GM18868 (cell line): ENCODE data around the gene TAF10.

Experiments used
- ATAC-seq: cut with Tn5 transposase; IDR thresholded peaks from one replicate; pipeline ENCODE4 v1.9.1; 2021; ENCODE audit warnings: mild to moderate bottlenecking, moderate library complexity; ENCODE audit not compliant: unreplicated experiment

Gene TAF10

GRCh38 chr11:6586434-6587359 is 25.3 kb downstream of the TAF10 start:
- ATAC-seq = no peak

GRCh38 chr11:6584528-6584927 is 27.5 kb downstream of the TAF10 start:
- ATAC-seq = no peak

GRCh38 chr11:6583584-6583983 is 28.4 kb downstream of the TAF10 start:
- no peak for ATAC-seq

DNA sequence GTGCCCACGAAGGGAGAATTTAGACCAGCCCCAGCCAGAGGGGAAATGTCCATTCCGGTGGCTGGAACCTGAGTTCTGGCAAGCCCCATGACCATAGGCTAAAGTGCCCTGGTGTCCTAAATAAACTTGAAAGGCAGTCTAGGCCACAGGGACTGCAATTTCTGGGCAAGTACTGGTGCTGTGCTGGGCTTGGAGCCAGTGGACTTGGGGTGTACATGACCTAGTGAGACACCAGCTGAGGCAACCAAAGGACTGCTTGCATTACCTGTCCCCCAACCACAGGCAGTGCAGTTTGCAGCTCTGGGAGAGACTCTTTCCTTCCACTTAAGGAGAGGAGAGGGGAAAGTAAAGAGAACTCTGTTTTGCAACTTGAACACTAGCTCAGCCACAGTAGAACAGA is 32.3 kb downstream of the TAF10 start:
- ATAC-seq = no peak

GRCh38 chr11:6578134-6578533 is 33.9 kb downstream of the TAF10 start:
- no peak for ATAC-seq

GRCh38 chr11:6576471-6577373 is 35.3 kb downstream of the TAF10 start:
- no peak for ATAC-seq

DNA sequence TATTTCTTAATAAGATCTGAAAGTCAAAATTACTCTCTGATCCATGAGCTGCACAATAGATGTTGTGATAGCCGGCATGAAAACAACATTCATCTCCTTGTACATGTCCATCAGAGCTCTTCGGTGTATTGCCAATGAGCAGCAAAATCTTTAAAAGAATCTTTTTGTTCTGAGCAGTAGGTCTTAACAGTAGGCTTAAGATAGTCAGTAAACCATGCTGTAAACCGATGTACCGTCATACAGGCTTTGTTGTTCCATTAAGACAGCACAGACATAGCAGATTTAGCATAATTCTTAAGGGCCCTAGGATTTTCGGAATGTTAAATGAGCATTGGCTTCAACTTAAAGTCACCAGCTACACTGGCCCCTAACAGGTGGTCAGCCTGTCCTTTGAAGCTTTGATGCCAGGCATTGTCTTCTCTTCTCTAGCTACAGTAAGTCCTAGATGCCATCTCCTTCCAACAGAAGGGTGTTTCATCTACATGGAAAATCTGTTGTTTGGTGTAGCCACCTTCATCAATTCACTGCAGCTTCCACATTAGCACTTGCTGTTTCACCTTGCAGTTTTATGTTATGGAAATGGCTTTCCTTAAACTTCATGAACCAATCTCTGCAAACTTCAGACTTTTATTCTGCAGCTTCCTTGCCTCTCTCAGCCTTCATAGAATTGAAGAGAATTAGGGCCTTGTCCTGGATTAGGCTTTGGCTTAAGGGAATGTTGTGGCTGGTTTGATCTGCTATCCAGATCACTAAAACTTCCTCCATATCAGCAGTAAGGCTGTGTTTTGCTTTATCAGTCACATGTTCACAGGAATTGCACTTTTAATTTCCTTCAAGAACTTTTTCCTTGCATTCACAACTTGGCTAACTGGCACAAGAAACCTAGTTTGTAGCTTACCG is 37.0 kb downstream of the TAF10 start:
- ATAC-seq = no peak

DNA sequence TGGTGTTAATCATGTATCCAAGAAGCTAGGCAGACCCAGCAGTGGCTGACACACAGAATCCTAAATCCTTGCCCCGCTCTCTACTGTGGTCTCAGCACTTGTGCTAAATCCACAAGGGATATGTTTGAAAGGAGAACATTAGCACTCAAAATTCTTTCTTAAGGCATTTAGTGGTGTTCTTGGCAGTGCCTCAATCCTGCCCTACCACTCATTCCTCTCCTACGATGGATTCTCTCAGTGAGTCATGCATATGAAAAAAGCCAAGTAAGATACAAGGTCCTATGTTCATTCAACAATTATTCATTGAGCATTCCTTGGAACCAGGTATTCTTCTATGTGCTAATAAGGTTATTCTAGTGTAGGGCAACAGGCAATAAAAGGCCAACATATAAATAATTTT is 39.8 kb downstream of the TAF10 start:
- ATAC-seq = no peak

- no peak for ATAC-seq
Measured at GRCh38 chr11:6571434-6572008, 40.5 kb downstream of the TAF10 start.

GRCh38 chr11:6570691-6571427 is 41.2 kb downstream of the TAF10 start:
- no peak for ATAC-seq

DNA sequence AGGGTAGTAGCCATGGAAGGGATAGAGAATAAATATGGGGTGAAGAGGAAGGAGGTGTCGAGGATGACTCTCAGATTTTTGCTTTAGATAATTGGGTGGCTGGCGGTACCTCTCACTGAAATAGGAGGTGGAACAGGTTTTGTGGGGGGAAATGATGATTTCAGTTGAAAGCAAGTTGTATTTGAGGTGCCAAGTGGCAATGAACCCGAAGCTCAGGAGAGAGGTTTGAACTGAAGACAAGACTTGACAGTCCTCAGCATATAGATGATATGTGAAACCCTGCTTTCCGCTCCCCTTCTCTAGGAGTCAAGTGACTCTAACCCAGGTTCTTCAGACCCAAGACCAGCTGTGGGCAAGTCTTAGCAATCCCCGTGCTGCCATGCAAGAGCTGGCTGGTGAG is 42.3 kb downstream of the TAF10 start:
- no peak for ATAC-seq

- no peak for ATAC-seq
Measured at GRCh38 chr11:6568191-6568918, 43.7 kb downstream of the TAF10 start.

GRCh38 chr11:6567371-6567745 is 44.7 kb downstream of the TAF10 start:
- ATAC-seq = no peak

DNA sequence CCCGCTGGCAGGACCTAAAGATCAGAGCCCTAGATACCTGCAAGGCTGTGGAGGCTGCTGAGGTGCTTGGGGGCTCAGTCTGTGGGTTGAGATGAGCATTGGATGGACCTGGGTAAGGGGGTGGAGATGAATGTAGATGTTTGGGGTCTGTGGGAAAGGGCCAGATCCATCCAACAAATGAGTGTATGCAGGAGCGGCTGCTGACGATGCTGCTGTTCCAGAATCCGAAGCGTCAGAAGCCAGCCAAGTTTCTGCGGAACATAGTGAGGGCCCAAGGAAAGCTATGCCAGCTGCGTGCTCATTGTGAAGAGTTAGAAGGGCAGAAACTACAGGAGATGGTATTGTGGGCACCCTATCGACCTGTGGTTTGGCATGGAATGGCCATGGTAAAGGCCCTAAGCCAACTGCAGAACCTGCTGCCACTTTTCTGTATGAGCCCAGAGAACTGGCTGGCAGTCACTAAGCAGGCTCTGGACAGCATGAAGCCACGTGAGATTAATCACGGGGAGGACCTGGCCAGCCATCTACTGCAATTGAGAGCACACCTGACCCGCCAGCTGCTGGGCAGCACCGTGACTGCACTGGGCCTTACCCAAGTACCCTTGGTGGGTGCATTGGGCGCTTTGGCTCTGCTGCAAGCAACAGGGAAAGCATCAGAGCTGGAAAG is 45.2 kb downstream of the TAF10 start:
- ATAC-seq = no peak

- no peak for ATAC-seq
Measured at GRCh38 chr11:6565988-6566703, 45.9 kb downstream of the TAF10 start.

GRCh38 chr11:6565325-6565724 is 46.7 kb downstream of the TAF10 start:
- ATAC-seq = no peak

GRCh38 chr11:6563667-6564066 is 48.3 kb downstream of the TAF10 start:
- no peak for ATAC-seq

DNA sequence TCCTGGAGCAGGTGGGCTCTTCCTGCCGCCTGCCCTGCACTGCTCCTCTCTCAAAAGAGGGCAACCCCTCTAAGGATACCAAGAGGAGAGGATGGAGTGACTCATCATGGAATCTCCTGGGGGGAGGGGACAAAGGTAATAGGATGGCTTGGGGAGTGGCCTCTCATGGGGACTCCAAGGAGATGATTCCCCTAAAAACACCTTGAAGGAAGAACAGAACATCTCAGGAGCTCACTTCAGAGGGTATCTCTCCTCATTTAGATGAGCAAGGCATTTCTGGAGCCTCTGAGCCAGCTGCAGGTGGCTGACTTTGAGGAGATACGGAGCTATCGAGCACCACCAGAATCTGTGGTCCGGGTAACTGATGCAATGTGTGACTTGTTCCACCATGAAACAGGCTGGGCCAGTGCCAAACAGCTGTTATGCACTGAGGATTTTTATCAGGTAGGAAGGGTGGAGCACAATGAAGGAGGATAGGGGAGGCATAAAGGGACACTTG is 48.8 kb downstream of the TAF10 start:
- ATAC-seq = no peak
